ENCODE results near the gene ACER2. TPM values are rescaled to one million over a fixed set of nuclear protein-coding genes. Genes with fewer than 3 reads are reported as not detected.

The ACER2 gene
- total and polyA plus RNA-seq, 10 of the 15 experiments (the other 5 are each of a cell fraction or from before 2014, with no cell fraction given), result 0.07 to 3.1 (median 2.2) TPM

DNA sequence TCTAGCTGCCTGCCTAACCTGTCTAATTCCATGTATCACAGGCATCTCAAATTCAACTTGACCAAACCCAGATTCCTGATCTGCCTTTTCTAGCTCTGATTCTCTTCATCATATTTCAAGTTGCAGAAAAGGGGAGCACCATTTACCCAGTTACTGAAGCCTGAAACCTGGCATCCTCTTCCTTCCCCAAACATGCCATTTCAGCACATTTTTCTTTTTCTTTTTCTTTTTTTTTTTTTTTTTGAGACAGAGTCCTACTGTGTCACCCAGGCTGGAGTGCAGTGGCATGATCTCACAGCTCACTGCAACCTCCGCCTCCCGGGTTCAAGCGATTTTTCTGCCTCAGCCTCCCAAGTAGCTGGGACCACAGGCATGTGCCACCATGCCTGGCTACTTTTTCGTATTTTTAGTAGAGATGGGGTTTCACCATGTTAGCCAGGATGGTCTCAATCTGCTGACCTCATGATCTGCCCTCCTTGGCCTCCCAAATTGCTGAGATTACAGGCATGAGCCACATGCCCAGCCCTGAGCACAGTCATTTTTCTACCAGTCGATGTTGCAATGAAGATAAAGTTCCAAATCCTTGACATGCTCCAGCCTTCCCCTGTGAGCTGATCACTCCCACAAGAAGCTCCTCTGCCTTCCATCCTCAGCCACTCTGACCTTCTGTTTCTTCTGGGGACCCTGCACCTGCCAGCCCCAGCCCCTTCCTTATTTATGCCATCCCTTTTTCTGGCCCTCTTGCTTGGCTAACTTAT lies 32.2 kb downstream of the ACER2 start:
- Histone ChIP-seq H3K9me3 (replicated peaks; ENCODE audit: control insufficient read depth, insufficient read depth, low read length) (no peaks in the 10 kb centered on the region), H3K9ac (ENCODE audit: control insufficient read depth, insufficient read depth, low read length) (peak overlapping the region; percentile 11; the same call in 1 of the 2 replicates), H3K36me3 (ENCODE audit: control insufficient read depth in 2 of 2, insufficient read depth in 2 of 2, low read length in 1 of 2) (no peaks in the 10 kb centered on the region; a peak in 1 of 4 replicates), H3K27me3 (replicated peaks in 1 of 2; ENCODE audit: control insufficient read depth in 2 of 2, insufficient read depth in 2 of 2, low read length in 1 of 2) (no peaks in the 10 kb centered on the region), H3K4me2 (ENCODE audit: control insufficient read depth, insufficient read depth) (peak overlapping the region; percentile 91; the same call in 1 of the 2 replicates), H4K20me1 (ENCODE audit: control insufficient read depth, insufficient read depth) (no peaks in the 10 kb centered on the region), H3K4me3 (no peak overlapping the region), H3K79me2 (ENCODE audit: control insufficient read depth, insufficient read depth, low read length) (no peaks in the 10 kb centered on the region), H3K27ac (ENCODE audit: control insufficient read depth, insufficient read depth) (peak overlapping the region; percentile 21; the same call in 1 of the 2 replicates), H3K4me1 (ENCODE audit: control insufficient read depth, insufficient read depth, low read length) (peaks cover 9% of the 10 kb centered on the region), H2AFZ (ENCODE audit: control insufficient read depth, low read depth, low read length) (peak overlapping the region; percentile 92)
- RAD21 ChIA-PET (ENCODE audit: unreplicated experiment), result interaction anchor here (0.9 to 2.2 kb wide), 8 partner anchors 11 to 267 kb away, joined by 3 to 17 read pairs (median 3); partner anchors contain the start of gene RPS6
- peak; percentile 36 for ATAC-seq
- intact Hi-C loops (cut with micrococcal nuclease; ENCODE audit: unreplicated experiment), result no loop called here
- WGBS (ENCODE audit: insufficient coverage, insufficient replicate concordance, low lambda C conversion rate, missing lambda C conversion rate), result 91% methylated on average over 5 of the region's 5 CpGs
- no peak for DNase-seq (ENCODE audit: low read depth, low spot score)
- CTCF ChIA-PET, result interaction anchor here (0.6 to 5.3 kb wide), 5 partner anchors 13 to 41 kb away, joined by 3 to 37 read pairs (median 5); no protein-coding TSS in a partner anchor
- POLR2A ChIA-PET, result interaction anchor here (0.6 to 2.0 kb wide), 7 partner anchors 11 to 1588 kb away, joined by 3 to 9 read pairs (median 5); partner anchors contain the start of gene ACER2
- SMC1A ChIA-PET (ENCODE audit: uncharacterized antibody, unreplicated experiment), result interaction anchor here (0.7 to 2.8 kb wide), 9 partner anchors 11 to 124 kb away, joined by 3 to 16 read pairs (median 3); no protein-coding TSS in a partner anchor
- TF ChIP-seq KAT2A (conservative IDR thresholded peaks at IDR 0.05; ENCODE audit: control insufficient read depth, low read depth, low read length) (no peak), SMAD5 (IDR thresholded peaks at IDR 0.05; ENCODE audit: low read depth) (no peak), JUNB (IDR thresholded peaks at IDR 0.05) (no peak), RUNX3 (IDR thresholded peaks at IDR 0.05; ENCODE audit: low read length) (no peak)
- TF ChIP-seq, protein P1, sequence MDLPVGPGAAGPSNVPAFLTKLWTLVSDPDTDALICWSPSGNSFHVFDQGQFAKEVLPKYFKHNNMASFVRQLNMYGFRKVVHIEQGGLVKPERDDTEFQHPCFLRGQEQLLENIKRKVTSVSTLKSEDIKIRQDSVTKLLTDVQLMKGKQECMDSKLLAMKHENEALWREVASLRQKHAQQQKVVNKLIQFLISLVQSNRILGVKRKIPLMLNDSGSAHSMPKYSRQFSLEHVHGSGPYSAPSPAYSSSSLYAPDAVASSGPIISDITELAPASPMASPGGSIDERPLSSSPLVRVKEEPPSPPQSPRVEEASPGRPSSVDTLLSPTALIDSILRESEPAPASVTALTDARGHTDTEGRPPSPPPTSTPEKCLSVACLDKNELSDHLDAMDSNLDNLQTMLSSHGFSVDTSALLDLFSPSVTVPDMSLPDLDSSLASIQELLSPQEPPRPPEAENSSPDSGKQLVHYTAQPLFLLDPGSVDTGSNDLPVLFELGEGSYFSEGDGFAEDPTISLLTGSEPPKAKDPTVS (IDR thresholded peaks at IDR 0.05; ENCODE audit: low read depth, low read length), result no peak
- TF ChIP-seq, protein P2, sequence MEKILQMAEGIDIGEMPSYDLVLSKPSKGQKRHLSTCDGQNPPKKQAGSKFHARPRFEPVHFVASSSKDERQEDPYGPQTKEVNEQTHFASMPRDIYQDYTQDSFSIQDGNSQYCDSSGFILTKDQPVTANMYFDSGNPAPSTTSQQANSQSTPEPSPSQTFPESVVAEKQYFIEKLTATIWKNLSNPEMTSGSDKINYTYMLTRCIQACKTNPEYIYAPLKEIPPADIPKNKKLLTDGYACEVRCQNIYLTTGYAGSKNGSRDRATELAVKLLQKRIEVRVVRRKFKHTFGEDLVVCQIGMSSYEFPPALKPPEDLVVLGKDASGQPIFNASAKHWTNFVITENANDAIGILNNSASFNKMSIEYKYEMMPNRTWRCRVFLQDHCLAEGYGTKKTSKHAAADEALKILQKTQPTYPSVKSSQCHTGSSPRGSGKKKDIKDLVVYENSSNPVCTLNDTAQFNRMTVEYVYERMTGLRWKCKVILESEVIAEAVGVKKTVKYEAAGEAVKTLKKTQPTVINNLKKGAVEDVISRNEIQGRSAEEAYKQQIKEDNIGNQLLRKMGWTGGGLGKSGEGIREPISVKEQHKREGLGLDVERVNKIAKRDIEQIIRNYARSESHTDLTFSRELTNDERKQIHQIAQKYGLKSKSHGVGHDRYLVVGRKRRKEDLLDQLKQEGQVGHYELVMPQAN (conservative IDR thresholded peaks at IDR 0.05), result no peak
- TF ChIP-seq, protein P3, sequence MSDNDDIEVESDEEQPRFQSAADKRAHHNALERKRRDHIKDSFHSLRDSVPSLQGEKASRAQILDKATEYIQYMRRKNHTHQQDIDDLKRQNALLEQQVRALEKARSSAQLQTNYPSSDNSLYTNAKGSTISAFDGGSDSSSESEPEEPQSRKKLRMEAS (IDR thresholded peaks at IDR 0.05; ENCODE audit: low read depth, low read length), result no peak
- TF ChIP-seq, protein P4, sequence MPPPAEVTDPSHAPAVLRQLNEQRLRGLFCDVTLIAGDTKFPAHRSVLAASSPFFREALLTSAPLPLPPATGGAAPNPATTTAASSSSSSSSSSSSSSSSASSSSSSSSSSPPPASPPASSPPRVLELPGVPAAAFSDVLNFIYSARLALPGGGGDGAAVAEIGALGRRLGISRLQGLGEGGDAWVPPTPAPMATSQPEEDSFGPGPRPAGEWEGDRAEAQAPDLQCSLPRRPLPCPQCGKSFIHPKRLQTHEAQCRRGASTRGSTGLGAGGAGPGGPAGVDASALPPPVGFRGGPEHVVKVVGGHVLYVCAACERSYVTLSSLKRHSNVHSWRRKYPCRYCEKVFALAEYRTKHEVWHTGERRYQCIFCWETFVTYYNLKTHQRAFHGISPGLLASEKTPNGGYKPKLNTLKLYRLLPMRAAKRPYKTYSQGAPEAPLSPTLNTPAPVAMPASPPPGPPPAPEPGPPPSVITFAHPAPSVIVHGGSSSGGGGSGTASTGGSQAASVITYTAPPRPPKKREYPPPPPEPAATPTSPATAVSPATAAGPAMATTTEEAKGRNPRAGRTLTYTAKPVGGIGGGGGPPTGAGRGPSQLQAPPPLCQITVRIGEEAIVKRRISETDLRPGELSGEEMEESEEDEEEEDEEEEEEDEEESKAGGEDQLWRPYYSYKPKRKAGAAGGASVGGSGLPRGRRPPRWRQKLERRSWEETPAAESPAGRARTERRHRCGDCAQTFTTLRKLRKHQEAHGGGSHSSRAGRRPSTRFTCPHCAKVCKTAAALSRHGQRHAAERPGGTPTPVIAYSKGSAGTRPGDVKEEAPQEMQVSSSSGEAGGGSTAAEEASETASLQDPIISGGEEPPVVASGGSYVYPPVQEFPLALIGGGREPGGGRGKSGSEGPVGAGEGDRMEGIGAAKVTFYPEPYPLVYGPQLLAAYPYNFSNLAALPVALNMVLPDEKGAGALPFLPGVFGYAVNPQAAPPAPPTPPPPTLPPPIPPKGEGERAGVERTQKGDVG (CRISPR knock-in tag; IDR thresholded peaks at IDR 0.05), result no peak
- TF ChIP-seq, protein P5, sequence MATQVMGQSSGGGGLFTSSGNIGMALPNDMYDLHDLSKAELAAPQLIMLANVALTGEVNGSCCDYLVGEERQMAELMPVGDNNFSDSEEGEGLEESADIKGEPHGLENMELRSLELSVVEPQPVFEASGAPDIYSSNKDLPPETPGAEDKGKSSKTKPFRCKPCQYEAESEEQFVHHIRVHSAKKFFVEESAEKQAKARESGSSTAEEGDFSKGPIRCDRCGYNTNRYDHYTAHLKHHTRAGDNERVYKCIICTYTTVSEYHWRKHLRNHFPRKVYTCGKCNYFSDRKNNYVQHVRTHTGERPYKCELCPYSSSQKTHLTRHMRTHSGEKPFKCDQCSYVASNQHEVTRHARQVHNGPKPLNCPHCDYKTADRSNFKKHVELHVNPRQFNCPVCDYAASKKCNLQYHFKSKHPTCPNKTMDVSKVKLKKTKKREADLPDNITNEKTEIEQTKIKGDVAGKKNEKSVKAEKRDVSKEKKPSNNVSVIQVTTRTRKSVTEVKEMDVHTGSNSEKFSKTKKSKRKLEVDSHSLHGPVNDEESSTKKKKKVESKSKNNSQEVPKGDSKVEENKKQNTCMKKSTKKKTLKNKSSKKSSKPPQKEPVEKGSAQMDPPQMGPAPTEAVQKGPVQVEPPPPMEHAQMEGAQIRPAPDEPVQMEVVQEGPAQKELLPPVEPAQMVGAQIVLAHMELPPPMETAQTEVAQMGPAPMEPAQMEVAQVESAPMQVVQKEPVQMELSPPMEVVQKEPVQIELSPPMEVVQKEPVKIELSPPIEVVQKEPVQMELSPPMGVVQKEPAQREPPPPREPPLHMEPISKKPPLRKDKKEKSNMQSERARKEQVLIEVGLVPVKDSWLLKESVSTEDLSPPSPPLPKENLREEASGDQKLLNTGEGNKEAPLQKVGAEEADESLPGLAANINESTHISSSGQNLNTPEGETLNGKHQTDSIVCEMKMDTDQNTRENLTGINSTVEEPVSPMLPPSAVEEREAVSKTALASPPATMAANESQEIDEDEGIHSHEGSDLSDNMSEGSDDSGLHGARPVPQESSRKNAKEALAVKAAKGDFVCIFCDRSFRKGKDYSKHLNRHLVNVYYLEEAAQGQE (IDR thresholded peaks at IDR 0.05; ENCODE audit: low read depth, low read length), result no peak
- BruUV-seq (replicated peaks), result no TSS peak
- in situ Hi-C loops (cut with MboI), result no loop called here
- FAIRE-seq, result peak; percentile 62

All from GM12878 (cell line).